Panc1 (cell line): ENCODE data around the gene CDC123.

Experiments used
- POLR2AphosphoS5 ChIP-seq: IDR thresholded peaks from 2 replicates; pipeline ENCODE4 v1.6.1; 2012; ENCODE audit warnings: mild to moderate bottlenecking, low read depth, low read length, moderate library complexity
- TCF7L2 ChIP-seq: IDR thresholded peaks from 2 replicates; pipeline ENCODE4 v1.6.1; 2011; ENCODE audit warnings: mild to moderate bottlenecking, low read depth, low read length, inconsistent platforms
- TF ChIP-seq, protein P1 (sequence below): fragments of 450-650 bp; IDR thresholded peaks from 2 replicates; pipeline ENCODE4 v1.5.1; 2017; ENCODE audit warnings: mild to moderate bottlenecking
- TF ChIP-seq, protein P2 (sequence below), 2 experiments: IDR thresholded peaks; 2 replicates each; pipeline ENCODE4 v1.6.1; 2011 to 2012; ENCODE audit warnings: low read depth in 2 of 2, control low read depth in 1 of 2, low read length in 1 of 2, mild to moderate bottlenecking in 1 of 2, moderate library complexity in 1 of 2; ENCODE audit not compliant: insufficient read depth in 1 of 2

DNA sequence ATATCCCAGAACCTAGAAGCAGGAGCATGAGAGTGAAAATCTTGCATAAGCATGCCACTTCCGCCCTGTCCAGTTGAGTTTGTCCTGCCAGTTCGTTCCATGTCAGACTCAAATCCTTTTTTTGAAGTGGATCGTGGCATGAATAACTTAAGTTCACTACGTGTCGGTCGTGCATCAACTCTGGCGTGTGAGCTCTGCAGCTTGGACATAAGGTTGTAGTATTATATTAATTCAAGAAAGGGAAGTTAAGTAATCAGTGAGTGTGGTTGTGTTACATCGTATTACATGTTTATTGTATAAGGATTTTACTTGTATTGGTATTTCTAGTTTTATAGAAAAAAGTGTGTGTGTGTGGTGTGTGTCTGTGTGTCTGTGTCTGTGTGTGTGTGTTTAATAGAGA is 23.0 kb downstream of the CDC123 start:
- TF ChIP-seq, protein P1, sequence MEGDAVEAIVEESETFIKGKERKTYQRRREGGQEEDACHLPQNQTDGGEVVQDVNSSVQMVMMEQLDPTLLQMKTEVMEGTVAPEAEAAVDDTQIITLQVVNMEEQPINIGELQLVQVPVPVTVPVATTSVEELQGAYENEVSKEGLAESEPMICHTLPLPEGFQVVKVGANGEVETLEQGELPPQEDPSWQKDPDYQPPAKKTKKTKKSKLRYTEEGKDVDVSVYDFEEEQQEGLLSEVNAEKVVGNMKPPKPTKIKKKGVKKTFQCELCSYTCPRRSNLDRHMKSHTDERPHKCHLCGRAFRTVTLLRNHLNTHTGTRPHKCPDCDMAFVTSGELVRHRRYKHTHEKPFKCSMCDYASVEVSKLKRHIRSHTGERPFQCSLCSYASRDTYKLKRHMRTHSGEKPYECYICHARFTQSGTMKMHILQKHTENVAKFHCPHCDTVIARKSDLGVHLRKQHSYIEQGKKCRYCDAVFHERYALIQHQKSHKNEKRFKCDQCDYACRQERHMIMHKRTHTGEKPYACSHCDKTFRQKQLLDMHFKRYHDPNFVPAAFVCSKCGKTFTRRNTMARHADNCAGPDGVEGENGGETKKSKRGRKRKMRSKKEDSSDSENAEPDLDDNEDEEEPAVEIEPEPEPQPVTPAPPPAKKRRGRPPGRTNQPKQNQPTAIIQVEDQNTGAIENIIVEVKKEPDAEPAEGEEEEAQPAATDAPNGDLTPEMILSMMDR: no peak
- TF ChIP-seq, protein P2, sequence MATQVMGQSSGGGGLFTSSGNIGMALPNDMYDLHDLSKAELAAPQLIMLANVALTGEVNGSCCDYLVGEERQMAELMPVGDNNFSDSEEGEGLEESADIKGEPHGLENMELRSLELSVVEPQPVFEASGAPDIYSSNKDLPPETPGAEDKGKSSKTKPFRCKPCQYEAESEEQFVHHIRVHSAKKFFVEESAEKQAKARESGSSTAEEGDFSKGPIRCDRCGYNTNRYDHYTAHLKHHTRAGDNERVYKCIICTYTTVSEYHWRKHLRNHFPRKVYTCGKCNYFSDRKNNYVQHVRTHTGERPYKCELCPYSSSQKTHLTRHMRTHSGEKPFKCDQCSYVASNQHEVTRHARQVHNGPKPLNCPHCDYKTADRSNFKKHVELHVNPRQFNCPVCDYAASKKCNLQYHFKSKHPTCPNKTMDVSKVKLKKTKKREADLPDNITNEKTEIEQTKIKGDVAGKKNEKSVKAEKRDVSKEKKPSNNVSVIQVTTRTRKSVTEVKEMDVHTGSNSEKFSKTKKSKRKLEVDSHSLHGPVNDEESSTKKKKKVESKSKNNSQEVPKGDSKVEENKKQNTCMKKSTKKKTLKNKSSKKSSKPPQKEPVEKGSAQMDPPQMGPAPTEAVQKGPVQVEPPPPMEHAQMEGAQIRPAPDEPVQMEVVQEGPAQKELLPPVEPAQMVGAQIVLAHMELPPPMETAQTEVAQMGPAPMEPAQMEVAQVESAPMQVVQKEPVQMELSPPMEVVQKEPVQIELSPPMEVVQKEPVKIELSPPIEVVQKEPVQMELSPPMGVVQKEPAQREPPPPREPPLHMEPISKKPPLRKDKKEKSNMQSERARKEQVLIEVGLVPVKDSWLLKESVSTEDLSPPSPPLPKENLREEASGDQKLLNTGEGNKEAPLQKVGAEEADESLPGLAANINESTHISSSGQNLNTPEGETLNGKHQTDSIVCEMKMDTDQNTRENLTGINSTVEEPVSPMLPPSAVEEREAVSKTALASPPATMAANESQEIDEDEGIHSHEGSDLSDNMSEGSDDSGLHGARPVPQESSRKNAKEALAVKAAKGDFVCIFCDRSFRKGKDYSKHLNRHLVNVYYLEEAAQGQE (IDR thresholded peaks at IDR 0.05; ENCODE audit: insufficient read depth in 1 of 2, low read depth in 2 of 2, low read length in 1 of 2): no peak
- TF ChIP-seq POLR2AphosphoS5 (no peak), TCF7L2 (no peak)
